Muscle layer of duodenum (tissue), 2 donors: Measurements from ENCODE around the gene LMNTD2.

Experiments used
- H3K27ac ChIP-seq: one replicate; pipeline ENCODE4 v1.7.0; 2013; ENCODE audit warnings: mild to moderate bottlenecking, low read length
- H3K27me3 ChIP-seq: one replicate; pipeline ENCODE4 v1.7.0; 2013; ENCODE audit warnings: low read depth, mild to moderate bottlenecking, control low read depth, low read length
- H3K36me3 ChIP-seq, 2 donors: one replicate each; pipeline ENCODE4 v1.7.0; 2013; ENCODE audit warnings: low read length in 2 of 2, control low read depth in 1 of 2, mild to moderate bottlenecking in 1 of 2; ENCODE audit not compliant: insufficient read depth in 2 of 2, control insufficient read depth in 1 of 2
- H3K4me1 ChIP-seq, 2 donors: one replicate each; pipeline ENCODE4 v1.7.0; 2013; ENCODE audit warnings: low read length in 2 of 2, mild to moderate bottlenecking in 2 of 2, control low read depth in 1 of 2, moderate library complexity in 1 of 2; ENCODE audit not compliant: insufficient read depth in 2 of 2, control insufficient read depth in 1 of 2
- H3K4me3 ChIP-seq, 2 donors: one replicate each; pipeline ENCODE4 v1.7.0; 2013; ENCODE audit warnings: low read length in 2 of 2, low read depth in 1 of 2, mild to moderate bottlenecking in 1 of 2
- H3K9me3 ChIP-seq, 2 donors: one replicate each; pipeline ENCODE4 v1.7.0; 2013; ENCODE audit warnings: low read length in 2 of 2, control low read depth in 1 of 2, mild to moderate bottlenecking in 1 of 2; ENCODE audit not compliant: control insufficient read depth in 1 of 2
- donor health status: healthy.

Gene LMNTD2

GRCh38 chr11:586376-587316, 26.1 kb upstream of the LMNTD2 start:
- Histone ChIP-seq H3K27me3 (no peaks in the 10 kb centered on the region), H3K4me1 (no peaks in the 10 kb centered on the region), H3K4me3 (no peak overlapping the region), H3K27ac (no peak overlapping the region), H3K9me3 (no peaks in the 10 kb centered on the region), H3K36me3 (peaks cover 42 to 74% of the 10 kb centered on the region in 2 donors)

DNA sequence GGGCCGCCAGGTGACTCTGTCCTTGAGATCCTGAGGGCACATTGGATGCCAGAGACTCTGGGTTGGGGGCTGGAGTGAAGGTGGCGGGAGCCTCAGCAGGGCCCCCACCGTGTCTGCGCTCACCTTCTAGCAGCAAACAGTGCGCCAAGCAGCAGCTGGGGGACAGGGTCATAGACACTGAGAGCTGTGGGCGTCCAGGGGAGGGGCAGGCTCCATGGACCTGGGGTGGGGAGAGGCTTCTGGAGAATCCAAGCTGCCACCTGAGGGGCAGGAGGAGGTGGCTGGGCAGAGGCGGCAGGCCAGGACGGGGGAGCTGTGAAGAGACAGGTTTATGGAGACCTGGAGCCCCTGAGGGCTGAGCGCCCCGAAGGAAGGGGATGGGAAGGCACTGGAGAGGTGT, 23.7 kb upstream of the LMNTD2 start:
- H3K27ac ChIP-seq = no peak overlapping the region
- H3K4me1 ChIP-seq = peaks cover 11 to 12% of the 10 kb centered on the region in 2 donors
- H3K9me3 ChIP-seq = no peaks in the 10 kb centered on the region
- no peak overlapping the region for H3K4me3 ChIP-seq
- peaks cover 25 to 52% of the 10 kb centered on the region in 2 donors for H3K36me3 ChIP-seq
- no peaks in the 10 kb centered on the region for H3K27me3 ChIP-seq

DNA sequence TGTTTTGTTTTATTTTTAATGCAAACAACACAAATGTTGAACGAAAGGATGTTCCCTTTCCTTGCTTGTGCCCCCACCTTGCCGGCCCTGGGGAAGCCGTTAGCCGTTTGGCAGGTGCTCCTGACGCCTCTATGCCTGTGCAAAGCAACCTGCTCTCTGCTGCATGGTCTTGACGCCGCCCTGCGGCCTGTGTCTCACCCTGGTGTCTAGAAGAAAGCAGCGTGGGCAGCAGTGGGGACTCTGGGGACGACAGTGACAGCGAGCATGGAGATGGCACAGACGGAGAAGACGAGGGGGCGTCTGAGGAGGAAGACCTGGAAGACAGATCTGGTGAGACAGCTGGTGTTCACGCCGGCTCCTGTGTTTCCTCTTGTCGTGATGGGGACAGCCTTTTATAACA, 21.2 kb upstream of the LMNTD2 start:
- no peak overlapping the region for H3K27ac ChIP-seq
- peaks cover 23 to 35% of the 10 kb centered on the region in 2 donors for H3K4me1 ChIP-seq
- no peaks in the 10 kb centered on the region for H3K27me3 ChIP-seq
- H3K9me3 ChIP-seq = no peaks in the 10 kb centered on the region
- no peak overlapping the region for H3K4me3 ChIP-seq
- H3K36me3 ChIP-seq = peaks cover 11 to 30% of the 10 kb centered on the region in 2 donors

DNA sequence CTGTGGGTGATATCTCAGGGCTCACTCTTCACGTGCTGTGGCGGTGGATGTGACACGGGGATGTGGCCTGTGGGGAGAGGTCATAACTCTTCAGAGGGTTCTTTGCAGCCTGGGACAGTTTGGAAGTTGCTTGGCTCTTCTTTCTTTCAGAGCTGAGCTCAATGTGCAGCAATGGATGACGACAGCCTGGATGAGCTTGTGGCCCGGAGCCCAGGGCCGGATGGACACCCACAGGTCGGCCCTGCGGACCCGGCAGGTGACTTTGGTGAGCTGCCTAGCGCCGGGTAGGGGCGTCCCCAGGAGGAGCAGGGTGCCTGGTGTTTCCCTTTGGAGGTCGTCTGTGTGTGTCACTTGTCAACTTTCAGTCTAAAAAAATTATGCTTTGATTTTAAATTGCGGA, 20.8 kb upstream of the LMNTD2 start:
- Histone ChIP-seq H3K27ac (no peak overlapping the region), H3K4me1 (peaks cover 23 to 35% of the 10 kb centered on the region in 2 donors), H3K36me3 (peaks cover 8 to 26% of the 10 kb centered on the region in 2 donors), H3K27me3 (no peaks in the 10 kb centered on the region), H3K9me3 (no peaks in the 10 kb centered on the region), H3K4me3 (no peak overlapping the region)

DNA sequence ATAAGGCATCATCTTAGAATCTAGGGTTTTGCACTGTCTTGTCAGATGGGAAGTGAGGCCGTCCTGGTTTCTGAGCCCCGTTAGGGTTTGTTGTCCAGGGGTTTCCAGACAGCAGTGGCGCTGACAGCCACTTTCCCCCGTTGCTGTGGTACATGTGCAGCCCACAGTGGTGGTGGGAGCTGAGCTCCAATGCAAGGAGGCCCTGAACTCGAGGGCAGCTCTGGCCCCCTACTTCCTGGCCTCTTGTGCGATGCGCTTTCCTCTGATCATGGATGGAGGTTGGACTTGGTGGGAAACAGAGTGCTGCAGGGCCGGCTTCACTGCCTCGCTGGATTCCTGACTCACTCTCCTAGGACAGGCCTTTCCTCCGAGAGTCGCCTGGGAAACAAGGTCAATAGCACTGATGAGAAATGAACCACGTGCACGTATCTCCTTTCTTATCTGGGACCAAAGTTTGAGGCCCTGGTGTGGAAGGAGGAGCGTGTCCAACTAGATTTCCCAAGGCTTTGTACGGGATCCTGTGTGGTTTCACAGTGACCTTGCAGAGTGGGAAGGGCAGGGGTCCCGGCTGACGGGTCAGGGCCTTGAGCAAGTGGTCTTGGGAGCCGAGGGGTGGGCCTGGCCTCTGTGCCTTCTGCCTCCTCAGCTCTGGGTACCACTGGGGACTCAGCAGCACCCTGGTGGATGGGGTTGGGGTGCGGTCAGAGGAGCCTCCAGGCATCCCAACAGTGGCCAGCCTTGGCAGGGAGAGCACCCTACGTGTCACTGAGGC, 19.5 kb upstream of the LMNTD2 start:
- H3K4me1 ChIP-seq = peaks cover 23 to 41% of the 10 kb centered on the region in 2 donors
- no peaks in the 10 kb centered on the region for H3K9me3 ChIP-seq
- H3K36me3 ChIP-seq = peaks cover 6 to 24% of the 10 kb centered on the region in 2 donors
- H3K4me3 ChIP-seq = no peak overlapping the region
- H3K27me3 ChIP-seq = no peaks in the 10 kb centered on the region
- H3K27ac ChIP-seq = no peak overlapping the region

DNA sequence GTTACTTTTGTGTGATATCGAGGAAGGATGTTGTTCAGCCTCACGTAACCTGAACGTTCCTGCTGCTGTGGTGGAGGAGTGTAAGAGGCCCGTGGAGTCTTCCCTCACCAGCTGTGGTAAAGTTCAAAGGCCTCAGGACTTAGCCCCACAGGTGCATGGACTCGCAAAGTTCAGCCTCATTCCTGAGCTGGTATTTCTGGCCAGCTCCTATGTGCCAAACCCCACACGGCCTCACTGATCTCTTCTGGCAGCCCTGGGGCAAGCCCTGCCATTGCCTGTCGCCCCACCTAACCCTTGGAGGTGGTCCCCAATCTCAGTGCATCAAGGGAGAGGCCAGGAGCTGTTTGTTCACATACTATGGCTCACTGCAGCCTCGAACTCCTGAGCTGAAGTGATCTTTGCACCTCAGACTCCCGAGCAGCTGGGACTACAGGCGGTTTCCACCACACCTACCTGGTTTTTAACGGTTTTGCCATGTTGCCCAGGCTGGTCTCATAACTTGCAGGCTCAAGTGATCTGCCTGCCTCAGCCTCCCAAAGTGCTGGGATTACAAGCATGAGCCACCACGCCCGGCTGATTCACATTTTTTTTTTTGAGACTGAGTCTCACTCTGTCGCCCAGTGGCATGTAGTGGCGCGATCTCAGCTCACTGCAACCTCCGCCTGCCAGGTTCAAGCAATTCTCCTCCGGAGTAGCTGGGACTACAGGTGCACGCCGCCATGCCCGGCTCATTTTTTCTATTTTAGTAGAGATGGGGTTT, 17.9 kb upstream of the LMNTD2 start:
- Histone ChIP-seq H3K4me3 (peak overlapping the region; percentile 85 to 93), H3K27me3 (no peaks in the 10 kb centered on the region), H3K27ac (no peak overlapping the region), H3K4me1 (peaks cover 23 to 50% of the 10 kb centered on the region in 2 donors), H3K36me3 (peaks cover 6 to 12% of the 10 kb centered on the region in 2 donors), H3K9me3 (no peaks in the 10 kb centered on the region)

GRCh38 chr11:577611-577894, 17.0 kb upstream of the LMNTD2 start:
- Histone ChIP-seq H3K27ac (peak overlapping the region; percentile 16), H3K36me3 (peaks cover 6 to 8% of the 10 kb centered on the region in 2 donors), H3K27me3 (no peaks in the 10 kb centered on the region), H3K4me3 (peak overlapping the region; percentile 85 to 93), H3K9me3 (no peaks in the 10 kb centered on the region), H3K4me1 (peaks cover 23 to 55% of the 10 kb centered on the region in 2 donors)

DNA sequence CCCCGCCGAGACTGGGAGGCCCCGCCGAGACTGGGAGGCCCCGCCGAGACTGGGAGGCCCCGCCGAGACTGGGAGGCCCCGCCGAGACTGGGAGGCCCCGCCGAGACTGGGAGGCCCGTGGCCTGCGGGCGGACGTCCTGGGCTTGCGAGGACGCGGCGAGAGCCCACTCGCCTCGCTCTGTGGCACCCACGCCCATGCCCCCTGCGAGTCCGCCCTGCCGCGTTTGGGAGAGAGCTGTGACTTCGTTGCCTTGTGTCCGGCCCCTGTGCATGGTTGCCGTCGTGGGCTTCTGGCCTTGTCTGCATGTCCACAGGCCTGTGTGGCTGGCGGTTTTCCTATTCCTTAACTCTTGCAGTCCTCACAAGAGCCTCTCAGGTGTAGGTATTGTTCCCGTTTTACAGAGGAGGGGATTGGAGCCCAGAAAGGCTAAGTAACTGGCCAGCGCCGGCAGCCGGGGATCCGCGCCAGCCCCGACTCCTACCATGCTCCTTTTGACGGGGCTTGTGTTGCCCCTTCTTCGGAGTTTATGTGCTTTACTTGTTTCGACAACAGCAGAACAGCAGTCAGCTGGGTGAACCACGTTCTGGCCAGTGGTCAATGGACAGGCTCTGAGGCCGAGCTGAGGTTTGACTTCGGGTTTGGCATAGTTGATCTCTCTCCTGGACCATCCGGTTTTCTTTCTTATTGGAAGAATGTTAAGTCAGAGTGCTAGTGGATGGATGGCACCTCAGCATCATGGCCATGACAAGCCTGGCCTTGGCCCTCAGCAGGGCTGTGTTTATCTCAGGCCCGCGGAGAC, 16.5 kb upstream of the LMNTD2 start:
- Histone ChIP-seq H3K27ac (peak overlapping the region; percentile 64), H3K4me1 (peaks cover 23 to 55% of the 10 kb centered on the region in 2 donors), H3K9me3 (no peaks in the 10 kb centered on the region), H3K4me3 (peak overlapping the region; percentile 85 to 93), H3K36me3 (peaks cover 5 to 6% of the 10 kb centered on the region in 2 donors), H3K27me3 (no peaks in the 10 kb centered on the region)

- Histone ChIP-seq H3K27me3 (no peaks in the 10 kb centered on the region), H3K9me3 (no peaks in the 10 kb centered on the region), H3K4me3 (peak within 1 kb of the TSS; percentile 85 to 93), H3K27ac (peak within 1 kb of the TSS; percentile 84), H3K4me1 (peaks cover 23 to 55% of the 10 kb centered on the region in 2 donors), H3K36me3 (no peaks in the 10 kb centered on the region)
Observed at GRCh38 chr11:575996-576768, 15.6 kb upstream of the LMNTD2 start, which contains the start of gene PHRF1. PHRF1 (plus strand) TSS chr11:576470; CDS start chr11:581513, 5,043 bp downstream.
